H1 (cell line): ENCODE measurements around the gene SBNO2. TPM values are rescaled to one million over a fixed set of nuclear protein-coding genes. Genes with fewer than 3 reads are reported as not detected.

Experiments used
- ATF3 ChIP-seq: IDR thresholded peaks from 2 replicates; pipeline ENCODE4 v1.6.1; 2011; ENCODE audit warnings: low read depth, mild to moderate bottlenecking, low read length; ENCODE audit not compliant: insufficient read depth
- BRCA1 ChIP-seq: IDR thresholded peaks from 2 replicates; pipeline ENCODE4 v1.6.1; 2012; ENCODE audit warnings: low read depth, low read length, improper control_type of control experiment
- CHD7 ChIP-seq: fragments of 300-600 bp; sonication (generic); IDR thresholded peaks from 2 replicates; pipeline ENCODE4 v1.7.1; 2012; ENCODE audit warnings: low read length, moderate library complexity, mild to moderate bottlenecking, inconsistent platforms; ENCODE audit not compliant: insufficient replicate concordance
- NANOG ChIP-seq: IDR thresholded peaks from 2 replicates; pipeline ENCODE4 v1.6.1; 2011; ENCODE audit warnings: low read length, low read depth, mild to moderate bottlenecking, inconsistent platforms; ENCODE audit not compliant: insufficient read depth, poor library complexity, severe bottlenecking
- PHF8 ChIP-seq: fragments of 200-600 bp; sonication (generic); conservative IDR thresholded peaks from 2 replicates; pipeline ENCODE4 v1.7.1; 2012; ENCODE audit warnings: low read depth, mild to moderate bottlenecking, inconsistent platforms, low read length, moderate library complexity
- POLR2A ChIP-seq, 2 experiments: IDR thresholded peaks; 1 replicate in 1 of 2; 2 replicates in 1 of 2; pipeline ENCODE4 v1.6.1; 2011; ENCODE audit warnings: low read depth in 2 of 2, low read length in 2 of 2, mild to moderate bottlenecking in 2 of 2; ENCODE audit errors: control extremely low read depth in 1 of 2
- TAF1 ChIP-seq: IDR thresholded peaks from 2 replicates; pipeline ENCODE4 v1.6.1; 2011; ENCODE audit warnings: mild to moderate bottlenecking, low read depth, low read length
- TAF7 ChIP-seq: optimal IDR thresholded peaks from 2 replicates; pipeline ENCODE3; 2011; ENCODE audit warnings: low read depth, mild to moderate bottlenecking, inconsistent platforms, low read length, moderate library complexity, borderline replicate concordance
- polyA plus RNA-seq, 7 experiments: library from polyadenylated mRNA; depleted of rRNA in 3 of 7; stranded (reverse) in 5 of 7; unstranded in 2 of 7; fragments of >200 nt in 5 of 7; fragments of 200-250 nt in 2 of 7; gene quantifications; 1 replicate in 5 of 7; 2 replicates in 1 of 7; 4 replicates in 1 of 7; pipeline versions ENCODE4 v1.2.1 to v1.2.3, GENCODE V29; 2011 to 2013; ENCODE audit warnings: missing spikeins in 2 of 7, mixed read lengths in 2 of 7
- total RNA-seq: library from RNA; stranded (reverse); fragmentation: NEBNext Ultra II Directional; extraction: Animal tissue kit (Norgen Biotek cat#: 25700); gene quantifications from 2 replicates; pipeline ENCODE4 v1.2.1, GENCODE V29; 2021

SBNO2 gene
- total and polyA plus RNA-seq, 2 of the 8 experiments (the other 6 are each of a cell fraction or from before 2014, with no cell fraction given), result 12.2 to 31.4 TPM

GRCh38 chr19:1109697-1110671, 64.1 kb downstream of the SBNO2 start (continued):
- TF ChIP-seq CHD7 (no peak), TAF1 (no peak), NANOG (no peak), BRCA1 (no peak), POLR2A (IDR thresholded peaks at IDR 0.05; ENCODE audit: control extremely low read depth in 1 of 2, low read depth in 2 of 2, low read length in 2 of 2) (no peak; a peak in 2 of 3 replicates), ATF3 (no peak), TAF7 (no peak), PHF8 (no peak)
